ENCODE results near the gene C19orf25.

- TF ChIP-seq REST (IDR thresholded peaks at IDR 0.05; ENCODE audit: low read depth, low read length) (no peak), CTCF (IDR thresholded peaks at IDR 0.05 in 2 of 3, conservative IDR thresholded peaks at IDR 0.05 in 1 of 3; ENCODE audit: control insufficient read depth in 2 of 3, extremely low read depth in 1 of 3, insufficient read depth in 1 of 3, low read depth in 3 of 3, low read length in 3 of 3) (no peak), BCL3 (IDR thresholded peaks at IDR 0.05; ENCODE audit: borderline replicate concordance, insufficient read depth, low read depth, low read length, poor library complexity, severe bottlenecking) (no peak), CBX5 (IDR thresholded peaks at IDR 0.05; ENCODE audit: low read depth) (no peak), POLR2A (IDR thresholded peaks at IDR 0.05; ENCODE audit: low read depth, low read length) (peak; percentile 51; the same call in 1 of the 2 replicates)
- TF ChIP-seq, protein P1, sequence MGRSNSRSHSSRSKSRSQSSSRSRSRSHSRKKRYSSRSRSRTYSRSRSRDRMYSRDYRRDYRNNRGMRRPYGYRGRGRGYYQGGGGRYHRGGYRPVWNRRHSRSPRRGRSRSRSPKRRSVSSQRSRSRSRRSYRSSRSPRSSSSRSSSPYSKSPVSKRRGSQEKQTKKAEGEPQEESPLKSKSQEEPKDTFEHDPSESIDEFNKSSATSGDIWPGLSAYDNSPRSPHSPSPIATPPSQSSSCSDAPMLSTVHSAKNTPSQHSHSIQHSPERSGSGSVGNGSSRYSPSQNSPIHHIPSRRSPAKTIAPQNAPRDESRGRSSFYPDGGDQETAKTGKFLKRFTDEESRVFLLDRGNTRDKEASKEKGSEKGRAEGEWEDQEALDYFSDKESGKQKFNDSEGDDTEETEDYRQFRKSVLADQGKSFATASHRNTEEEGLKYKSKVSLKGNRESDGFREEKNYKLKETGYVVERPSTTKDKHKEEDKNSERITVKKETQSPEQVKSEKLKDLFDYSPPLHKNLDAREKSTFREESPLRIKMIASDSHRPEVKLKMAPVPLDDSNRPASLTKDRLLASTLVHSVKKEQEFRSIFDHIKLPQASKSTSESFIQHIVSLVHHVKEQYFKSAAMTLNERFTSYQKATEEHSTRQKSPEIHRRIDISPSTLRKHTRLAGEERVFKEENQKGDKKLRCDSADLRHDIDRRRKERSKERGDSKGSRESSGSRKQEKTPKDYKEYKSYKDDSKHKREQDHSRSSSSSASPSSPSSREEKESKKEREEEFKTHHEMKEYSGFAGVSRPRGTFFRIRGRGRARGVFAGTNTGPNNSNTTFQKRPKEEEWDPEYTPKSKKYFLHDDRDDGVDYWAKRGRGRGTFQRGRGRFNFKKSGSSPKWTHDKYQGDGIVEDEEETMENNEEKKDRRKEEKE (IDR thresholded peaks at IDR 0.05): no peak
Measured at GRCh38 chr19:1491114-1491848, 12.3 kb upstream of the C19orf25 start, which contains the start of gene REEP6.

All from GM12878 (cell line).